ENCODE results near the gene SLC6A18. TPM values are rescaled to one million over a fixed set of nuclear protein-coding genes. Genes with fewer than 3 reads are reported as not detected.
"Not testable (repeated sequence)": the region's sequence is repeated elsewhere in the genome, so short reads cannot be mapped to it uniquely, and the experiment has no call there.

SLC6A18 gene
- total RNA-seq, 1 donor from 2014 or later: not detected

DNA sequence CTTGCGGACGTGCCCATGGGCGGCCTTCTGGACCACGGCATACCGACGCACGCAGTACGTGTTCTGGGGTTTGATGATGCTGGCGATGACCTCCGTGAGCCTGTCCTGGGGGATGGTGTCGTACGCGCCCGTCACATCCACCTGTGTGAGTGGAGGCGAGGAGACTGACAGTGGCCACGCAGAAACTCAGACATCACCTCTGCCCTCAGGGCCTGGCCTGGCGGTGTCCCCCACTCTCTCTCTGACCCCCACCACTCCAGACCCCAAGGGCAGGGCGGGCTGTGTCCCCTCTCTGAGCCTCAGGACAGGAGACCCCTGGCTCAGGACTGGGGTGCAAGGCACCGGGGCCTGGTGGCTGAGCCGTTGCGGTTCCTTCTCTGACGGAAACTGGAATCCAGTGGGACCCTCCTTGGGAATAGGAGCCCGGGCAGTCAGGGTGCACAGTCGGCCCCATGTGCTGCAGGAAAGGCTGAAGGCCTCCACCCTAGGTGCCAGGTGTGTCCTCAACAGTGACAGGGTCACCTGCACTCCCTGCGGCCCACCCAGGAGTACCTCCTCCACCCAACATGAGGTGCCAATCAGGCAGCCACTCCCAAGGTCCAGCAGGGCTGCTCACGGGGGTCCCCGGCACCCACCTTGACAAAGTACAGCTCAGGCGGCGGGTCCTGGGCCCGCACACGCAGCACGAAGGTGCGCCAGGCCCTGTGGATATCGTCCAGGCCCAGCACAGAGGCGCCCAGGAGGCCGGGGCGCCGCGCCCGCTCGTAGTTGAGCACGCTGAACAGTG is 53.7 kb downstream of the SLC6A18 start:
- intact Hi-C loops (cut with DNase I): no loop called here
- DNase-seq (ENCODE audit: low spot score) (no peak), ATAC-seq (no peak)

DNA sequence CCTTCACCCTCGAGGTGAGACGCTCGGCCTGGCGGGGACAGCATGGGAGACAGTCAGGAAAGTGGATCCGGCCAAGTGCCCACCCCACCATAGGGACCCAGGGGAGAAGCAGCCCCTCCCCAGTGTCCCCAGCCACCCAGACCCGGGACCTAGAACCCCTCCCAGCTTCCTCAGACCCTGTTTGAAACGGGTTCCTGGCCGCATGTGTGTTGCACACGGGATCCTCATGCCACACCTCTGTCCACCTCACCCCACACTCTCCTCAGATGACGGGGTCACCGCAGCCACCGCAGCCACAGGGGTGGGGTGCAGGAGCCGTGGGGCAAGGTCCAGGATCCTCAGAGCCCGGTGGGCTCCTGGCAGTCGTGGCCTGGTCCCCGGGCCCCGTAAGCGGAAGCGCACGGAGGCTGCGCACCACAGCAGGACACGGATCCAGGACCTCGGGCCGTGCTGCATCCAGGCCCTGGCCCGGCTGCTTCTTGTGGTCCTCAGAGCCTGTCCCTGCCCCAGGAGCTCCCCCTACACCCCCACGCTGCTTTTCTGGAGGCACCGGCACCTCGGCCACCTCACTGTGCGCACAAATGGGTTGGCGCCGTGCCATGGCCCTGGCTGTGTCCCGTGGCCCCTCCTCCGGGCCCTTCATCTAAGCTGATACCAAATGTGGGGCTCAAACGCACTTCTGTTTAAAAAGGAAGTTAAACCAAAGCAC is 54.4 kb downstream of the SLC6A18 start:
- DNase-seq (ENCODE audit: low spot score) (no peak), ATAC-seq (no peak)
- intact Hi-C loops (cut with DNase I): no loop called here

DNA sequence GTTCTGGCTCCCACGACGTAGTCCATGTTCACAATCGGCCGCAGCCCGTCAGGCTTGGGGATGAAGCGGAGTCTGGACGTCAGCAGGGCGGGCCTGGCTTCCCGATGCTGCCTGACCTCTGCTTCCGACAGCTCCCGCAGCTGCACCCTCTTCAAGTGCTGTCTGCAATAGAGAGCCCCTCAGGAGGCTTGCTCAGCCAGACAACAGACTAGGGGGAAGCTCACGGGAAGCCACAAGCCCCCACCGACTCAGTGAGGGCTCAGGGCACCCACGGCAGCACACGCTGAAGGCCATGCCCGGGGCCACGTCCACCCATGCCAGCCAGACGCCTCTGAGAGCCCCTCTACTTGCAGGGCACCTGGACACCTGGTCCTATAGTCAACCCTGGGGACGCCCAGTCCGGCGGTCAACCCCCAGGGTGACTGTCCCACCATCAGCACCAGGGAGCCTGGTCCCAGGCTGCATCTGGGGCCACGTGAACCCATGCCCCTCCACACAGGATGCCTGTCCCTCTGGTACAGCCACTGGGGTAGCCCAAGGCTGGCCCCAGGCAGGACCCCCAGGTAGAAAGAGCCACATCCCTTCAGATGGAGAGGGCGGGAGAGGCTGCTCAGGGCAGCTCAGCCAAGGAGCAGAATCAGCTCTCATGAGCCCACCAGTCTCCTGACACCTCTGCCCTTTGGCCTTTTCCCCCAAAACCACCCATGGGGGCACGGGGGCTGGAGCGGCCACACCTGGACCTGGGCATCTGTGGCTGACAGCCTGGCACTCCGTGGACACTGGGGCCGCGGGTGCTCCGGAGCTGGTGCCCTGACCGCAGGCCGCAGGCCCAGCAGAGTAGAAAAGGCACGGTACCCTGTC is 55.2 kb downstream of the SLC6A18 start:
- intact Hi-C loops (cut with DNase I): no loop called here
- DNase-seq (ENCODE audit: low spot score) (peak; percentile 47), ATAC-seq (no peak)

DNA sequence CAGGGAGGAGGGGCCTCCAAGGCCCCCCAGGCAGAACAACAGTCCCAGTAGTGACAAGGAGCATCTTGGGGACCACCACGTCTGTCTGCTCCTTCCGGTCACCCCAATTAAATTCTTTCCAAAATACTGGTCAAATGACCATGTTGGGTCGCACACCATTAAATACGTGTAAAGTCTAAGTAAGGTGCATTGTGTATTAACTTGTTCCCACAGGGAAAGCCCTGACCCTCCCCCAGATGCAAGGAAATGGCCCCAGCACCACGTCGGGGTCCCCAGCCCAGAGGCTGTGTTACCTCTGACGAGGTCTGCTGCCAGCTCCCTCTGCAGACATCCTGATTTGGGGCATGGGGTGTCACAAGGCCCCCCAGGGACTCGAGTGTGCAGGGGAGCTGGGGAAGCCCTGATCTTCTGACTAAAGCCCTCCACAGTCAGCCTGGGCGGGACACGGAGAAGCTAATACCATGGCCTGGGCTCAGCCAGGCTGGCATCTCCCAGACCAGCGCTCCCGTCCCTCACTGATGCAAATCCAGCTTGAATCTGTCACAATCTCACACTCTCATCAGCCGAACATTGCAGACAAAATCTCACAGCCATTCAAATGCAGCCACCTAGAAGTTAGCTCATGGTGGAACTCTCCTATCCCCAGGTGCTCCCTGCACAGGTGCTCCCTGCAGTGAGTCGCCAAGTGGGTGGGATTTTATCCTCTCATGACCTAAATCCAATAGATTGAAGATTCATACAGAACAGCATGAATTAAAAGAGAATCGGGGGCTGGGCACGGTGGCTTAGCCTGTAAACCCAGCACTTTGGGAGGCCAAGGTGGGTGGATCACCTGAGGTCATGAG is 56.1 kb downstream of the SLC6A18 start:
- DNase-seq (ENCODE audit: low spot score): no peak
- ATAC-seq: no peak
- intact Hi-C loops (cut with DNase I): no loop called here

DNA sequence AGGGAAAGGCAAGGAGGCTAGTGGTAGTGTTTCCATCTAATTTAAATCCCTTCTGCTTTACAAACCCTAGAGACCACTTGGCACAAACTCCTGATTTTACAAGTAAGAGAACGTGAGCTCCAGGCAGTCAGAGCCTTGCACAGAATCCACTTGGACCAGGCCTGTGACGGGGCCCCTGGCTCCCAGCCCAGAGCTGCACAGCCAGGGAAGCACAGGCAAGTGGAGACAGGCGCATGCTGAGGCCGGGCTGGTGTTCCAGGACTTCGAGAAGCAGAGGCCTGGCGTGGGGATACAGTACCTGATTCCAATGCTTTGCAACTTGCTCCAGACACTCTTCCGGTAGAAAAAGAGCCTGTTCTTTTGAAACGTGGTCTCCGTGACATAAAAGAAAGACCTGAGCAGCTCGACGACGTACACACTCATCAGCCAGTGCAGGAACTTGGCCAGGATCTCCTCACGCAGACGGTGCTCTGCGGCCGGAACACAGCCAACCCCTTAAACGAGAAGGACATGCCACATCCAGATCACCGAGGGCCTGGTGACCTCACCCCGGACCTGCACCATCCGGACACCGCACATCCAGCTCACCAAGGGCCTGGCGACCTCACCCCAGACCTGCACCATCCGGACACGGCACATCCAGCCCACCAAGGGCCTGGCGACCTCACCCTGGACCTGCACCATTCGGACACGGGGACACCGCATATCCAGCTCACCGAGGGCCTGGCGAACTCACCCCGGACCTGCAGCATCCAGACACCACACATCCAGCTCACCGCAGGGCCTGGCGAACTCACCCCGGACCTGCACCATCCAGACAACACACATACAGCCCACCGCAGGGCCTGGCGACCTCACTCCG is 57.2 kb downstream of the SLC6A18 start:
- ATAC-seq (no peak), DNase-seq (ENCODE audit: low spot score) (no peak)
- intact Hi-C loops (cut with DNase I): no loop called here

DNA sequence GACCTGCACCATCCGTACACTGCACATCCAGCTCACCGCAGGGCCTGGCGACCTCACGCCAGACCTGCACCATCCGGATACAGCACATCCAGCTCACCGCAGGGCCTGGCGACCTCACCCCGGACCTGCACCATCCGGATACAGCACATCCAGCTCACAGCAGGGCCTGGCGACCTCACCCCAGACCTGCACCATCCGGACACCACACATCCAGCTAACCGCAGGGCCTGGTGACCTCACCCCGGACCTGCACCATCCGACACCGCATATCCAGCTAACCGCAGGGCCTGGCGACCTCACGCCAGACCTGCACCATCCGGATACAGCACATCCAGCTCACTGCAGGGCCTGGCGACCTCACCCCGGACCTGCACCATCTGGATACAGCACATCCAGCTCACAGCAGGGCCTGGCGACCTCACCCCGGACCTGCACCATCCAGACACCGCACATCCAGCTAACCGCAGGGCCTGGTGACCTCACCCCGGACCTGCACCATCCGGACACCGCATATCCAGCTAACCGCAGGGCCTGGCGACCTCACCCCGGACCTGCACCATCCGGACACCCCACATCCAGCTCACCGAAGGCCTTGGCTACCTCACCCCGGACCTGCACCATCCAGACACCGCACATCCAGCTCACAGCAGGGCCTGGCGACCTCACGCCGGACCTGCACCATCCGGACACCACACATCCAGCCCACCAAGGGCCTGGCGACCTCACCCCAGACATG is 58.0 kb downstream of the SLC6A18 start:
- DNase-seq (ENCODE audit: low spot score); intact Hi-C loops (cut with DNase I); ATAC-seq: not testable (repeated sequence)

DNA sequence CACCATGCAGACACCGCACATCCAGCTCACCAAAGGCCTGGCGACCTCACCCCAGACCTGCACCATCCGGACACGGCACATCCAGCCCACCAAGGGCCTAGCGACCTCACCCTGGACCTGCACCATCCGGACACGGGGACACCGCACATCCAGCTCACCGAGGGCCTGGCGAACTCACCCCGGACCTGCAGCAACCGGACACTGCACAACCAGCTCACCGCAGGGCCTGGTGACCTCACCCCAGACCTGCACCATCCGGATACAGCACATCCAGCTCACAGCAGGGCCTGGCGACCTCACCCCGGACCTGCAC is 58.5 kb downstream of the SLC6A18 start:
- intact Hi-C loops (cut with DNase I); ATAC-seq; DNase-seq (ENCODE audit: low spot score): not testable (repeated sequence)

DNA sequence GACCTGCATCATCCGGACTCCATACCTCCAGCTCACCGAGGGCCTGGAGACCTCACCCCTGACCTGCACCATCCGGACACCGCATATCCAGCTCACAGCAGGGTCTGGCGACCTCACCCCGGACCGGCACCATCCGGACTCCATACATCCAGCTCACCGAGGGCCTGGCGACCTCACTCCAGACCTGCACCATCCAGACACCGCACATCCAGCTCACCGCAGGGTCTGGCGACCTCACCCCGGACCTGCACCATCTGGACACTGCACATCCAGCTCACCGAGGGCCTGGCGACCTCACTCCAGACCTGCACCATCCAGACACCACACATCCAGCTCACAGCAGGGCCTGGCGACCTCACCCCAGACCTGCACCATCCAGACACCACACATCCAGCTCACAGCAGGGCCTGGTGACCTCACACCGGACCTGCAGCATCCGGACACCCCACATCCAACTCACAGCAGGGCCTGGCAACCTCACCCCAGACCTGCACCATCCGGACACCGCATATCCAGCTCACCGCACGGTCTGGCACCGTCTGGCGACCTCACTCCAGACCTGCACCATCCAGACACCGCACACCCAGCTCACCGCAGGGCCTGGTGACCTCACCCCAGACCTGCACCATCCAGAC is 59.3 kb downstream of the SLC6A18 start:
- intact Hi-C loops (cut with DNase I); DNase-seq (ENCODE audit: low spot score); ATAC-seq: not testable (repeated sequence)

DNA sequence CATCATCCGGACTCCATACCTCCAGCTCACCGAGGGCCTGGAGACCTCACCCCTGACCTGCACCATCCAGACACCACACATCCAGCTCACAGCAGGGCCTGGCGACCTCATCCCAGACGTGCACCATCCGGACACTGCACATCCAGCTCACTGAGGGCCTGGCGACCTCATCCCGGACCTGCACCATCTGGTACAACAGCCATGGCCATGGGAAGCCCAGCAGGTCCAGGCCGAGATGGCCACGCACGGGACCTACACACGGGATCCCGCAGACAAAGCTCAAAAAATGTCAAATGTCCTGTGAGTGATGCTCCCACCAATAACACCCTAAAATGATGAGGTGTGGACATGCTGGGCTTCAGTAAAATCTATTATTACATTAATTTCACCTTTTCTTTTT is 60.0 kb downstream of the SLC6A18 start:
- intact Hi-C loops (cut with DNase I): no loop called here

DNA sequence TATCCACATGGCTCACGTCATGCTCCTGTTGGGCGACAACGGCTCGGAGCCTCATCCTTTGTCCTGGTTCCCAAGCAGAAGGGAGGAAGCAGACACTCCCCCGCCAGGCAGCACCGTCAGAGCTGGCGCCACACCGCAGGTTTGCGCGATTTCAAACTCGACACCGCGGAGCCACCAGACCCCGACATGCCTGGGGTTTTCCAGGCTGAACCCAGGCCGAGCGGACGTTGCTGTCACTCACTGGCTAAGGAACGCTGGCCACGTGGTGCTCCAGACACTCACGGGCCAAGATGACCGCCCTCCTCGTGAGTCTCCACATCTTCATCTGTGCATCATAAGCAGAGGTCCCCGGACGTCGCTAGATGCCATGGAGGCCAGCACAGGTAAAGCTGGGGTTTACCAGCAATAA is 60.7 kb downstream of the SLC6A18 start:
- no peak for ATAC-seq
- no peak for DNase-seq (ENCODE audit: low spot score)

More for the DNA sequence above, 60.0 kb downstream of the SLC6A18 start:
- ATAC-seq (no peak), DNase-seq (ENCODE audit: low spot score) (no peak)

DNA sequence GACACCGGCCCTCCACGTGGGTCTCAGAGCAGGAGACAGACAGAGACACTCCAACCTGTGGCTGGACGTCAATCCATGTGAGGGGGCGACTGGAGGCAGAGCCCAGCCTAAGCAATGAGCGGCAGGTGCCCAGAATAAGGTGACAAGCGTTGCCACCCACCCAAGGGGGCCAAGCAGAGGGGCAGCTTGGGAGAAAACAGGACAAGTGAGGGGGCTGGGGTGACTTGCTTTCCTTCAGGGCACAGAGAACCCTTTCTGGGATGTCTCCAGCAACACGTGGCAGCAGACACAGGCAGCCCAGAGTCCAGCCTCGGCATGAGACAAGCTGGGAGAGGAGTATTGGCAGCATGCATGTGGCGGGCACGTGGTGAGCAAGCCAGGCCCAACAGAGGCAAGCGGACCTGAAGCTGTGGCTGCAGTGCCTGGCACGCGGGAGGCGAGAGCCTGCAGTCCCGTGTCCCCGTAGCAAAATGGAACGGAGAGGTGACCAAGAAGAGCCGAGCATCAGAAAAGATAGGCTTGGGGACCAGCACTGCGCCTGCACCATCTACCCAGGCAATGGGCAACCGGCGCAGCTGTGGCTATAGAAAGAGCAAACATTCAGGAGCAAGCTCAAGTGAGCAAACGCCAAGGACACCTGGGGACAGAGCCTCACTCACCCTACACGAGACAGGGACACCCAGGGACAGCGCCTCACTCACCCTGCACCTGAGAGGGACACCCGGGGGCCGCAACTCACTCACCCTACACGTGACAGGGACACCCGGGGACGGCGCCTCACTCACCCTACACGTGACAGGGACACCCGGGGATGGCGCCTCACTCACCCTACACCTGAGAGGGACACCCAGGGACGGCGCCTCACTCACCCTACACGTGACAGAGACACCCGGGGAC is 63.5 kb downstream of the SLC6A18 start:
- ATAC-seq: no peak
- DNase-seq (ENCODE audit: low spot score): no peak
- intact Hi-C loops (cut with DNase I): no loop called here

More for the DNA sequence above, 60.7 kb downstream of the SLC6A18 start:
- intact Hi-C loops (cut with DNase I): no loop called here

DNA sequence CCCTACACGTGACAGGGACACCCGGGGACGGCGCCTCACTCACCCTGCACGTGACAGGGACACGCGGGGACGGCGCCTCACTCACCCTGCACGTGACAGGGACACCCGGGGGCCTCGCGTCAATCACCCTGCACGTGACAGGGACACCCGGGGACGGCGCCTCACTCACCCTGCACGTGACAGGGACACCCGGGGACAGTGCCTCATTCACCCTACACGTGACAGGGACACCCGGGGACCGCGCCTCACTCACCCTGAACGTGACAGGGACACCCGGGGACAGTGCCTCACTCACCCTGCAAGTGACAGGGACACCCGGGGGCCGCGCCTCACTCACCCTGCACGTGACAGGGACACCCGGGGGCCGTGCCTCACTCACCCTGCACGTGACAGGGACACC is 64.4 kb downstream of the SLC6A18 start:
- ATAC-seq; DNase-seq (ENCODE audit: low spot score); intact Hi-C loops (cut with DNase I): not testable (repeated sequence)

DNA sequence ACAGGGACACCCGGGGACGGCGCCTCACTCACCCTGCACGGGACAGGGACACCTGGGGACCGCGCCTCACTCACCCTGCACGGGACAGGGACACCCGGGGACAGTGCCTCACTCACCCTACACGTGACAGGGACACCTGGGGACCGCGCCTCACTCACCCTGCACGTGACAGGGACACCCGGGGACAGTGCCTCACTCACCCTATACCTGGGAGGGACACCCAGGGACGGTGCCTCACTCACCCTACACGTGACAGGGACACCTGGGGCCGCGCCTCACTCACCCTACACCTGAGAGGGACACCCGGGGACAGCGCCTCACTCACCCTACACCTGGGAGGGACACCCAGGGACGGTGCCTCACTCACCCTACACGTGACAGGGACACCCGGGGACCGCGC is 65.8 kb downstream of the SLC6A18 start:
- intact Hi-C loops (cut with DNase I); DNase-seq (ENCODE audit: low spot score); ATAC-seq: not testable (repeated sequence)

DNA sequence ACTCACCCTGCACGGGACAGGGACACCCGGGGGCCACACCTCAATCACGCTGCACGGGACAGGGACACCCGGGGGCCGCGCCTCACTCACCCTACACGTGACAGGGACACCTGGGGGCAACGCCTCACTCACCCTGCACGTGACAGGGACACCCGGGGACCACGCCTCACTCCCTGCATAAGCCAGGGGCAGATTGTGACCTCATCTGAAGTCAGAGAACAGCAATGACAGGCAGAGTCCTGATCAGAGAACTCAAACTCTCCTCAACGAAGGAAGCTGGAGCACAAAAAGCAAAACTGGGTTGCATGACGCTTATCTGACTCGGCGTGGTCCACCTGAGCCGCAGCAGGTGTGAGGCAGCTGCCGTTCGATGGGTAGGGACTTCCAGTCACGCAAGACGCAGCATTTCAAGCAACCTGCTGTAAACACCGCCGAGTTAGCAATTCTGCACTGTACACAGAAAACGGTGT is 66.5 kb downstream of the SLC6A18 start:
- ATAC-seq (no peak), DNase-seq (ENCODE audit: low spot score) (no peak)
- intact Hi-C loops (cut with DNase I): no loop called here

DNA sequence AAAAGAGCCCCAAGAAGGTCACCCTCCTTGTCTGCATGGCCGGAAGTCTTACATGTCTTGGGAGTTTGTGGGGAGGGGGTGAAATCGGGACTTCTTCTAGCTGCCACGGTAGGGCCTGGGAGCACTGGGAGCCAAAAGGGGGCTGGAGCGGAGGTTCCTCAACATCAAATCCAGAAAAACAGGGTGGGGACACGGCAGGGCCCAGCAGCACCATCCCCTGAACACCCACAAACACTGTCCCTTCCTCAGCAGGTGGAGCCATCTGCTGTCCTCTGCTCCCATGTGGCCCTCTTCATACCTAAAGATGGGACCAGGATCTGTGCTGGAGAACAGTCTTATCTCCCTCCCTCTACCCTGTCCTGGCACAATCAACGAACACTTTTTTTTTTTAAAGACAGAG is 67.0 kb downstream of the SLC6A18 start:
- intact Hi-C loops (cut with DNase I): no loop called here
- DNase-seq (ENCODE audit: low spot score) (no peak), ATAC-seq (no peak)
